ENCODE data around the gene PCNX2.

PCNX2 gene

GRCh38 chr1:233208687-233209086 lies 86.8 kb downstream of the PCNX2 start:
- H3K4me2 ChIP-seq (ENCODE audit: low read depth, low read length), result no peak overlapping the region
- H3K36me3 ChIP-seq (replicated peaks; ENCODE audit: insufficient read depth, low read length), result no peaks in the 10 kb centered on the region
- H2AFZ ChIP-seq (ENCODE audit: low read length), result no peak overlapping the region
- TF ChIP-seq CTCF (IDR thresholded peaks at IDR 0.05; ENCODE audit: low read length) (no peak), EZH2 (optimal IDR thresholded peaks at IDR 0.05; ENCODE audit: low read depth, low read length) (no peak), EZH2phosphoT487 (IDR thresholded peaks at IDR 0.05; ENCODE audit: low read length) (no peak)
- H3K4me3 ChIP-seq (ENCODE audit: low read length), result no peak overlapping the region
- H3F3A ChIP-seq (ENCODE audit: insufficient read depth, low read length), result no peaks in the 10 kb centered on the region
- H3K4me1 ChIP-seq (ENCODE audit: low read length), result no peaks in the 10 kb centered on the region
- no peaks in the 10 kb centered on the region for H4K20me1 ChIP-seq (ENCODE audit: insufficient read depth, low read length)
- H3K9me2 ChIP-seq (replicated peaks; ENCODE audit: insufficient read depth, low read length), result no peaks in the 10 kb centered on the region
- no peak overlapping the region for H3K27ac ChIP-seq (ENCODE audit: low read length)
- H3K9me3 ChIP-seq (replicated peaks; ENCODE audit: insufficient read depth, low read length), result no peaks in the 10 kb centered on the region
- no peaks in the 10 kb centered on the region for H3K79me2 ChIP-seq (ENCODE audit: low read length)
- H3K9ac ChIP-seq (ENCODE audit: low read length), result no peak overlapping the region
- H3K27me3 ChIP-seq (replicated peaks; ENCODE audit: insufficient read depth, low read length), result no peaks in the 10 kb centered on the region
- DNase-seq, result no peak

- Histone ChIP-seq H3K27me3 (replicated peaks; ENCODE audit: insufficient read depth, low read length) (no peaks in the 10 kb centered on the region), H2AFZ (ENCODE audit: low read length) (no peak overlapping the region), H3K9me2 (replicated peaks; ENCODE audit: insufficient read depth, low read length) (no peaks in the 10 kb centered on the region), H3K4me3 (ENCODE audit: low read length) (no peak overlapping the region), H3K27ac (ENCODE audit: low read length) (no peak overlapping the region), H3K9me3 (replicated peaks; ENCODE audit: insufficient read depth, low read length) (no peaks in the 10 kb centered on the region), H3K4me1 (ENCODE audit: low read length) (no peaks in the 10 kb centered on the region), H4K20me1 (ENCODE audit: insufficient read depth, low read length) (no peaks in the 10 kb centered on the region), H3K4me2 (ENCODE audit: low read depth, low read length) (no peak overlapping the region), H3K36me3 (replicated peaks; ENCODE audit: insufficient read depth, low read length) (no peaks in the 10 kb centered on the region; the same call in 1 of the 2 replicates), H3F3A (ENCODE audit: insufficient read depth, low read length) (no peaks in the 10 kb centered on the region), H3K9ac (ENCODE audit: low read length) (no peak overlapping the region), H3K79me2 (ENCODE audit: low read length) (no peaks in the 10 kb centered on the region)
- DNase-seq, result no peak
- TF ChIP-seq EZH2 (optimal IDR thresholded peaks at IDR 0.05; ENCODE audit: low read depth, low read length) (no peak), CTCF (IDR thresholded peaks at IDR 0.05; ENCODE audit: low read length) (no peak), EZH2phosphoT487 (IDR thresholded peaks at IDR 0.05; ENCODE audit: low read length) (no peak)
Observed at GRCh38 chr1:233197940-233198339, 97.6 kb downstream of the PCNX2 start.

- no peak overlapping the region for H3K9ac ChIP-seq (ENCODE audit: low read length)
- H3K4me1 ChIP-seq (ENCODE audit: low read length), result no peaks in the 10 kb centered on the region
- no peaks in the 10 kb centered on the region for H3F3A ChIP-seq (ENCODE audit: insufficient read depth, low read length)
- H3K36me3 ChIP-seq (replicated peaks; ENCODE audit: insufficient read depth, low read length), result no peaks in the 10 kb centered on the region; the same call in 1 of the 2 replicates
- no peaks in the 10 kb centered on the region for H3K27me3 ChIP-seq (replicated peaks; ENCODE audit: insufficient read depth, low read length)
- no peak for DNase-seq
- no peaks in the 10 kb centered on the region for H3K9me2 ChIP-seq (replicated peaks; ENCODE audit: insufficient read depth, low read length)
- no peak overlapping the region for H3K27ac ChIP-seq (ENCODE audit: low read length)
- H3K79me2 ChIP-seq (ENCODE audit: low read length), result no peaks in the 10 kb centered on the region
- H3K4me2 ChIP-seq (ENCODE audit: low read depth, low read length), result no peak overlapping the region
- TF ChIP-seq EZH2phosphoT487 (IDR thresholded peaks at IDR 0.05; ENCODE audit: low read length) (no peak), EZH2 (optimal IDR thresholded peaks at IDR 0.05; ENCODE audit: low read depth, low read length) (no peak), CTCF (IDR thresholded peaks at IDR 0.05; ENCODE audit: low read length) (no peak)
- H2AFZ ChIP-seq (ENCODE audit: low read length), result no peak overlapping the region
- no peak overlapping the region for H3K4me3 ChIP-seq (ENCODE audit: low read length)
- H4K20me1 ChIP-seq (ENCODE audit: insufficient read depth, low read length), result no peaks in the 10 kb centered on the region
- H3K9me3 ChIP-seq (replicated peaks; ENCODE audit: insufficient read depth, low read length), result no peaks in the 10 kb centered on the region
Observed at GRCh38 chr1:233193741-233194140, 101.8 kb downstream of the PCNX2 start.
